Stimulated activated CD8-positive, alpha-beta memory T cell treated with anti-CD3 and anti-CD28 coated beads, Interleukin-12 subunit alpha, Interleukin-12 subunit beta, amount 100 ng/mL, for 4 hours (primary cell): ENCODE data around the gene HCN3.

ENCODE experiments used
- DNase-seq: peaks from one replicate; pipeline ENCODE4 v3.0.0-alpha.2; 2020; ENCODE audit warnings: low read depth

Gene HCN3

GRCh38 chr1:155254228-155254713, 23.0 kb upstream of the HCN3 start:
- no peak for DNase-seq

GRCh38 chr1:155254714-155255242, 22.5 kb upstream of the HCN3 start:
- no peak for DNase-seq

GRCh38 chr1:155255243-155256007, 21.8 kb upstream of the HCN3 start, which contains the start of gene ENTREP3:
TSS of gene ENTREP3 (minus strand) at chr1:155255483. CDS start at chr1:155254877, 606 bp downstream.
- peak; percentile 56 for DNase-seq

- no peak for DNase-seq
These were observed 21.0 kb upstream of the HCN3 start for GRCh38 chr1:155256058-155256852.

- no peak for DNase-seq
These were observed 17.0 kb upstream of the HCN3 start for GRCh38 chr1:155260276-155260675.

- no peak for DNase-seq
These were observed 15.8 kb upstream of the HCN3 start for GRCh38 chr1:155261493-155261851.

GRCh38 chr1:155261852-155262673, 15.2 kb upstream of the HCN3 start, which contains the start of gene SCAMP3:
TSS of gene SCAMP3 (minus strand) at chr1:155262360. CDS start at chr1:155262151, 209 bp downstream.
- peak; percentile 76 for DNase-seq

- DNase-seq: no peak
These were observed 14.2 kb upstream of the HCN3 start for GRCh38 chr1:155263067-155263466.

GRCh38 chr1:155266553-155266952, 10.7 kb upstream of the HCN3 start:
- DNase-seq: no peak

GRCh38 chr1:155267373-155267772, 9.9 kb upstream of the HCN3 start:
- no peak for DNase-seq

- DNase-seq: no peak
These were observed 8.6 kb upstream of the HCN3 start for GRCh38 chr1:155268630-155269029.

GRCh38 chr1:155269381-155269780, 7.9 kb upstream of the HCN3 start:
- DNase-seq: no peak

- DNase-seq: no peak
These were observed 4.6 kb upstream of the HCN3 start for GRCh38 chr1:155272466-155273342.

GRCh38 chr1:155273343-155274245, 3.7 kb upstream of the HCN3 start, which contains the start of gene CLK2:
TSS of gene CLK2 (minus strand) at chr1:155273504. CDS start at chr1:155270977, 2,527 bp downstream.
- peak; percentile 94 for DNase-seq

- peak; percentile 50 for DNase-seq
These were observed 832 bp downstream of the HCN3 start for GRCh38 chr1:155277902-155278688.

- no peak for DNase-seq
These were observed 1.5 kb downstream of the HCN3 start for GRCh38 chr1:155278689-155279160.

- no peak for DNase-seq
These were observed 2.0 kb downstream of the HCN3 start for GRCh38 chr1:155279268-155279667.

- DNase-seq: no peak
These were observed 5.3 kb downstream of the HCN3 start for GRCh38 chr1:155282488-155283091.
